Activated CD4-positive, alpha-beta T cell treated with anti-CD3 and anti-CD28 coated beads for 24 hours (primary cell): ENCODE measurements around the gene MEIS2.

Experiments
- DNase-seq, 2 donors: peaks; one replicate each; pipeline ENCODE4 v3.0.0-alpha.2; 2020; ENCODE audit warnings: low read depth in 2 of 2

The MEIS2 gene

DNA sequence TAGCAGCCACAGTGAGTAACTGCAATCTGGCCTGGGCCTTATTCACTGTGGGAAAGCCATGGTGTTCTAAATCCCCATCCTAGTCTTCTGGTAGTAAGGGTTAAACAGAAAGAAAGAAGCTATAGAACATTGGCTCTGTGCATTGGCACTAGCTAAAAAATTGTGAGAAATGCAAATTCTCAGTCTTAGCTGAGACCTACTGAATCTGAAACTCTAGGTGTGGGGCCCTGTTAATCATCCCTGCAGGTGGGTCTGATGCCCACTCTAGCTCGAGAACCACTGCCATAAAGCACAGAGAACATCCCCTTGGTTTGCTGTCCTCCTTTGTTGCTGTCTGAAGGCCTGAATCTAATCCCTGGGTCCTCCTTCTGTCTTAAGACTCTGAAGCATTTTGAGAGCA lies 59.3 kb downstream of the MEIS2 start:
- DNase-seq, result no peak

DNA sequence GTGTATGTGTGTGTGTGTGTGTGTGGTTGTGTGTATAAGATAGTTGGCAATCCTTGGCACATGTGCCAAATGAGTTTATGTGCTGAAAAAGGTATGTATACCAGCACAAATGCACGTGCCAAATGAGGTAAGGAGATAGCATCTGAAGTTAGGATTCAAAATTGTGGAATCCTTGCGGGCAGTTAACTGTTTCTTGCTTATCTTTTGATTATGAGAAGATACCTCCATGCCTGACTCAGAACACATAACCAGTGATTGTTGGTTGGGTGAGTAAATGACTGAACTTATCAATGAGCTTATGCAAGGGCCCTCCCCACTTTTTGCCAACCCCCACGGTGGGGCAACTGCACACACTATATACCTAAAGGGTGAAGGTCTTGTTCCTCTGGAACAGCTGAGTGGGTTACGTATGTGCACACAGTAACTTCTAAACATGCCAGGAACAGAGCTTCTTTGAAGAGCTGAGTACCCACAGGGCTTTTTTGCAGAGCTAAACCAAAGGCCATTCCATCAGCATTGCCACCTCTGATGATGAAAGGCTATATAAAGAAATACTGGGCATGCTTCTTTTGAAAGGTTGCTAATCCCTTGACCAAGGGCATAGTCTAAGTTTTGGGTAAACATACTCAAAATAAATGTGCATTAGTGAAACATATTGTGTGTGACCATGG lies 60.1 kb downstream of the MEIS2 start:
- no peak for DNase-seq

DNA sequence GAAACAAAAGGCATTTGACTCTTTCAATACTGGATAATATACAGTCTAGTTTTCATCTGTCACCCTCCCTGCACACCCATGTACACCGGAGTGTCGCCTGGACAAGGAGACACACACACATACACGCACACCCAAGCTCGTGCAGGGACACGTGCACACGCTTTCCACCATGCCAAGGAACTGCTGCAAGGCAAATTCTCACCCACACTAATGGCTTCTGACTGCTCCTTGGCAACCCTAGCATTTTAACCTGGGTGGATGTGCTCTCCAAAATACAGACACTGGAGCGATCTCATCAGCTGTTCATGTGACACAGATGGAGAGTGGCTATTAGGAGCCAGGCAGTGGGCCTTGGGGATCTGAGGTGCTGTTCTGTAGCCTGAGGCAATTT lies 61.6 kb downstream of the MEIS2 start:
- DNase-seq, result no peak

DNA sequence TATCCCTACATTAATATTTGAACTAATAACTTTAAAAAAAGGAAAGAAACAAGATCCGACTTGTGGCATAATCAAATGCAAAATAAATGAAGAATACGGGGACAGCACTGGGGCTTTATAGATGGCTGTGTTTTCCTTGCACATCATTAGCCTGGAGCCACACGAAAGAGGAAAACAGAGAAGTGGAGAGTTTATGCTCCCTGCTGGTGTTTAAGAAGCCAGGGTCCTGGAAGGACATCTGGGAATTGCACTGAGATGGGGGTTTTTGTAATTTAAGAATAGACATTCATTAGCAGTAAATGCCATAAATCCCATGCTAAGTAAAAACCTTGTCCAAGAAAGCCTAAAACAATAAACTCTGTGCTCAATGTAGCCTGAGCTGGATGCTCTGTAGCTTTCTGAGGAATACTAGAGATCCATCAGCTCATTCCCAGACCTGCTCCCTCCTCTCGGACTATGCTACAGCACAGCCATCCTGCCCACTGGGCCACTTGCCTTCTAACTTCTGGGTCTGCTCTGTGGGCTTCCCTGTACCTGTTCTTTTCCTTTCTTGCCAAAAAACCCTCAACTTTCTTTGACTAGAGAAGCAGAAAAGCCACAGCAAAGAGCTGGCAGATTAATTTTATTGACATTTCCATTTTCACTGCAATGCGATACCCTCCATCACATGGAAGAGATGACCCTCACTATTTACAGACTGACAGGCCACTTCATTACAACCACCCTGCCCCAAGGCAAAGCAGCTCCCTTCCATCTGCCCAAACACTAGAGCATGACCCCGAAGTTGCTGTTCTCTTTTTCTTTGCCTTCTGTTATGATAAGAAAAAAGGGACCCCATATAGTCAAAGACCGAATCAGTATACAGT lies 62.3 kb downstream of the MEIS2 start:
- no peak for DNase-seq

DNA sequence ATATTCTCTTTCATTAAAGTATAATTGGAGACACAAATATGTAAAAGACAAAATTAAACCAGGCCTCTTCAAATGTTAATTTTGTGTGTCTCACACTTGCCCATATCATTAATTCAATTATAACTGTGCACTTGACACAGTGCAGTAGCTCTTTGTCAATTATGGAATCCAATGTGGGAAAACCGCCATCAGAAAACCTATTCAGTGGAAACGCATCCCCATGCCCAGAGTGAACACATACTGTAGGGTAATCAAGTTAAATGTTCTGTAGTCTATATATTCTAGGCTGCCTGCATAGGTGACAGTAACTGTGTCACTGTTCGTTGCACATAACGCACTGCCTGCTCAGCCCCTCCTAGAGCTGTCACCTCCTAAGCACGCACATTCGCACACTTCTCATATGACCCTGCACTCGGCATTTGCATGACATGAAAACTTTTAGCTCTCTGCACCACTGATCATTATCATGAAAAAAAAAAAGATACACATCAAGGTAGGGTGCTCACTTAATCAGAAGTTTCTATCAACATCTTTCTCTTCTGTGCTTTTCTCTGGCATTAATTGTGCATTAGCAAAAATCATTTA lies 63.2 kb downstream of the MEIS2 start:
- DNase-seq, result no peak

DNA sequence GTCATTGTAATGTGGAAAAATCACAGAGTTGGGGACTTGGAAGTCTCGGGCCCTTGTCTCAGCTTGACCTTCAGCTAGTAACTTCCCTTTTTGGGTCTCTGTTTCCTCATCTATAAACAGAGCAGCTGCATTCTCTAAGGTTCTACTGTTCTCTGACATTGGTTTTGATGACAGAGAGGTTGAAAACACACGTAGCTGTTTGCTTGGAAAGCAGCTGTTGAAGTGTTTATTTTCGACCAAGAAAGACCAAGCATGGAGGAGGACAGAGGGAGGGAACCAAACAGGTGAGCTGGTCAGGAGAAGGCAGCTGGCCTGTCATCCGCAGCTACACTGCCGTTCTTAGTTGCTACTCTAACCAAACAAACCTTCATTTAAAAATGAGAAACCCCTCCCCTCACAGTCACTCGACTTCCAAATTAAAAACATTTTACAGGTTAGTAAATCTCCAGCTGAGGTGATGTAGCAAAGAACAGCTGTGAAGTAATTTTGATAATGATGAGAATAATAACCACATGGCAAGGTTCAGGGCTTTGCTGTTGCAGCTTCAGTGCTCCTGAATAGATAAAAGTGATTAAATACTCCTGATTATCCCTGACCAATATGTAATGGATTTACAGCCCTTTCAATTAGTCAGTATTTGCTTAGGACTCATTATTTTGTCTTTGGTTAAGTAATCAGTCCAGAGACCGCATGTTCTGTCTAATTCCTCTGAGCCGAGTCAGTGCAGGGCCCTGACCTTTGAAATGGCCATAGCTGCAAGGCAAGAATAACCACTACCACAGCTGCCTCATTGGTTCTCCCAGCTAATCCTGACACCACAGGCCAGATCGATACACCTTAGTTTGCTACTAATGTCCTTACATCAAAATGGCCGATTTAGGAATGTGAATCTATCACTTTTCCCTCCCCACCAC lies 65.3 kb downstream of the MEIS2 start:
- no peak for DNase-seq

DNA sequence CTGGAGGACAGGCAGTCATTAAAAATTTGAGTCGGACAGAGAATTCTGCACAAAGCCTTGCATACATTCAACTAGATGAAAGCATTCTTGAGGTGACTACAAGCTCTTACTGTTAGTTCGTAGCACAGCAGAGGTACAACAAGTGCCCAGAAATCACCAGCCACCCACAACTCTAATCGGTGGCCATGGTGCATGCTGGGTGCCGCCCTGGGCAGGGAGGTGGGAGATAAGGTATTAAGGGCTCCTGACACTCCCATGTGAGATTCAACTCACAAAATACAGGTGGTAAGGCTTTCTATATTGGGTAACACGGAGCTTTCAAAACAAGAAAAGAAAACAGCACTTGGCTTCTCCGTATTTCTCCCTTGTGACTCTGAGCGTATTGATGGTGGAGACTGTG lies 66.0 kb downstream of the MEIS2 start:
- DNase-seq, result no peak

DNA sequence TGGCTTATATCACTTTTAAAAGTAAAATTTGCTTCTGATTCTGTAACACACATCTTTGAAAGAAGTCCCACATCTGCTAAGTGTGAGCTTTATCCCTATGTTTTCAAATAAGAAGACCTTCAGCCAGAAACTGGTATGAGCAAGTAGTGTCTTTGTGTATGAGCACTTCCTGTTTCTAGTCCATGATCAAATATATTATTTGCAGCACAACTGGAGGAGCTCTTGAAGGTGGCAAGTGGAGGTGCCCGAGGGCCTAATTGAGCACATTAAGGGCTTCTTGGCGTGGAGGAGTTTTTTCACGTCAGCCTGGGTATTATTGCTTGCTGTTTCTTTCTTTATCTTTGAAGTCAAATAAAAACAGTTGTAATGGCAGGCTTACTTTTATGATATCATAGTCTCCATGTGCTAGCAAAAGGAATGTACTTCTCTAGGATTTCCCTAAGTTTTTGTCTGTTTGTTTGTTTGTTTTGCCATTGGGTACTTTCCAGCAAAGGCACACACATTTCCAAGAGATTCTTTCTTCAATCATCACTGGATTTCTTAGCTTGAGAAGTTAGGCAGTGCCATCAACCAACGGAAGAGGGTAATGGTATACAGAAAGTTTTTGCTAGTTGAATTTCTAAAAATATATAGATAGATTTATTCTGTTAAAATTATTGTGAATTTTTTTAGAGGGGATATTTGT lies 68.1 kb downstream of the MEIS2 start:
- no peak for DNase-seq

DNA sequence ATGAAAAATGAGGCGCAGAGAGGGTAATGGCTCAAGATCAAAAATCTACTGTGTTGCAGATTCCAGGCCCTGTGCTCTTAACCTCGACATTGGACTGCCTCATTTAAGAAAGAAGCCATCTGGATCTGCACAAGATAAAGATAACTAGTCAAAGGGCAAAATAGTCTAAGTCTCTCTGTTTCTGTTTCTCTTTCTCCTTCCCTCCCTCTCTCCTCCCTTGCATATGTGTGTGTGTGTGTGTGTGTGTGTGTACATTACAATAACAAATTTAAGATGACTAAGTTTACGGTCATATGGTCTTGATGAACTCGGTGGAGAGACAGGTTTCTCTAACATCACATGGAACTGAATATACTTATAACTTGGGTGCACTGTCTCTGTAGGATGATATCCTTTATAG lies 69.2 kb downstream of the MEIS2 start:
- no peak for DNase-seq

DNA sequence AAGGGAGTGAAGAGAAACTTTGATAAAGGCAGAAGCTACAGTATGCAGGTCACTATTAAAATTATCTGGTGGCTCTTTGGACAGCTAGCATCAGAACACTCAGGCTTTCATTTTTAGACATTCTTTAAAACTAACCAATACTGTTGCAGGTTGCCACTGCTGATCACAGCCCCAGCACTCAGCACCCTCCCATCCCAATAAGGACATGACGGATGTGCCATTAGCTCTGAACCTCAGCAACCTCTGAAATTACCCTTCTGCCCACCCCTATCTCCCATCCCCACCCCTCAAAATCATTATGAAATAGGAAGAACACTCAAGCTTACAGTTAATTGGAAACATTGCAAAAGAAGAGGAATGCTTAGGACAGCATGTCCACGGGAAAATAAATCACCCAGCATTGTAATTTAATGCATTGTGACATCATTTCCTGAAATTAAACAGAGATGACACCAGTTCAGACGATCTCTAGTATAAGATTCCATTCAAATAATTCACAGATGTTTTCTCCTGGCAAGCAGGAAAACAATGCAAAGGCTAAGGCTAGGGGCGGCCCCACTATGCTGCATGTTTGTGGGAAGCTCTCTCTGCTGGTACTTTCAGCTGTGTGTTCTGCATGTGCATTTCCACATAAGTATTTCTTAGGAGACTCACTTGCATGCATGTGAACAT lies 71.6 kb downstream of the MEIS2 start:
- DNase-seq, result no peak

DNA sequence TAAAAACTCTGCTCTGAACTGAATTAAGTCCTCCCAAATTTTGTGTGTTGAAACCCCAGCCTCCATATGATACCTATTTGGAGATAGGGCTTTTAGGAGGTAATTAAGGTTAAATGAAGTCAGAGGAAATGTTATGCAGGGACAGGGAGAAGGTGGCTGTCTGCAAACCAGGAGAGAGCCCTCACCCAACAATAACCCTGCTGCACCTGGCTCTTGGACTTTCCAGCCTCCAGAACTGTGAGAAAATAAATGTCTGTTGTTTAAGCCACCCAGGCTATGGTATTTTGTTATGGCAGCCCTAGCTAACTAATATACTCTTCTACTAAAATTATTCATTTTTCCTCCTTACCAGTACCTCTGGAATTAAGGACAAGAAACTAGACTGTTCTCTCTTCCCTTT lies 79.5 kb downstream of the MEIS2 start:
- no peak for DNase-seq

DNA sequence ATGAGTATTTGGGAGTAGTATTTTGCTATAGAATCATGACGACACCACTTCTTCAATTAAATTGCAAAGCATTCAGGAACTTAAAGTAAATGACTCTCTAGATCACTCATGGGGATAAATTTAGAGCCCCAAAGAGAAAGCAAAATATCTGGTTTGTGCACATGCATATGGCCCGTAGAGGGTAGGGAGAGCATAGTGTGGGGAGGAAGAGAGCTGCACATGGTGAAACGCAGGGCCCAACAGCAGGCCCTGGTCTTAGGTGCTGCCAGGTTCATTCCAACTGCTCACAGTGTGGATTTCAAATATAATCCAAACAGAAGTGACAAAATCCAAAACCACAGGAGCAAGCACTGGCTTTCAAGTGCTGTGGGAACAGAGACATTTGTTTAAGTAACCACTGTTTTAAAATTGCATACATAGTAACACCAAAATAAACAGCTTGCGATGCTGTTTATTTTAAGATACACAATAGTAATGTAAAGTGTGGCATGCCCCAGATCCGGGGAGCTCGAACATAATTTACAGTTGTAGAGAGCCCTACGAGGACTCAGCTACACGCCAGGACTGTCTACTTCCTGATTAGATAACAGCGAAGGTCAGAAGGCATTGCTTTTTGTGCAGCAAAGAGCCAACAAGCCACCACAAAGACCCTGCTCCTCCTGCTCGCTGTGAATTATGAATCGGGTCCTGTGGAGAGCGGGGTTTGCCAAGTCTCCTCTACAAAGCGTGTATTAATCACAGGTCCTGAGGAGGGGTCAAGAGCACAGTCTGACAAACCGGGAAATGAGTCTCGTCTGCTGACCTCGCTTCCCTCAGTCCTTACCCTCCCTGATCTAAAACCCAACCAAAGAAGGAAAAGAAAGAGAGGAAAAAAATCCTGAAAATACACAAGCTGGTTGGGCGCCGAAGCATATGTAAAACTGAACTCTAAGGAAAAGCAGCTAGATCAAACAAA lies 80.6 kb downstream of the MEIS2 start:
- no peak for DNase-seq

DNA sequence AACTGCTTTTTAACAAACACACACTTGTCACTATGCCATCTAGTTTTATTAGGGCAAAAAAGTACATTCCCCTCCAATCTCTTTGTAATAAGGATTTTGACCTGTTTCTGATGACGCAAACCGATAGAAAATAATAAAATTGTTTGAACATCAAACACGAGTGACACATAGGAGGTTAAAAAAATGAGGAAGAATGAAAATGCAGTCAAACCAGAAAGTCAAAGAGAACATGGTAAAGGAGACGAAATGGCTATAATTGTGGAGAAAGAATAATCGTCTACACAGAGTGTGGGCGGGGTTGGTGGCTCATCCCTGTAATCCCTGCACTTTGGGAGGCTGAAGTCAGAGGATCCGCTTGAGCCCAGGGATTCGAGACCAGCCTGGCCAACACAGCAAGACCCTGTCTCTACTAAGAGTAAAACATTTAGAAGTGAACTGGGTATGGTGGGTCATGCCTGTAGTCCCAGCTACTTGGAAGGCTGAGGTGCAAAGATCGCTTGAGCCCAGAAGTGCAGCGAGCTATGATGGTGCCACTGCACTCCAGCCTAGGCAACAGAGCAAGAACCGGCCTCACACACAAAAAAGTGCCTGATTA lies 83.2 kb downstream of the MEIS2 start:
- DNase-seq, result no peak

DNA sequence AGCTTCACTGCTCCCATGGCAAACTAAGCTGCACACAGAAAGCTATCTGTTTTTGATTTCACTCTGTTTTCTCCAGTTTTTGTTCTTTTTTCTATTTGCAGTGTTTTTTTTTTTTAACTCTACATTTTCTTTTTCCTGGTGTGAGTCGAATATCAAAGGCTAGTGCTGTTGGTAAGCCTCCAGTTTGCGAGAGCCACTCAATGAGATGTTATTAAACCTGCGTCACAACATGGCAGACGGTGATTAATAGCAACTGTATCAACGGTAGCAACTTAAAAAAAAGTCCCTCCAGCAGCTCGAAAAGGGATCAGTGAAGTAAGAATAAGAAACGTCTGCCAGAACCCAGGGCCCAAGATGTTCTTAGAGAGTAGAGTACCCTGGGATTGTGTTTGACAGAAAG lies 84.1 kb downstream of the MEIS2 start:
- DNase-seq, result no peak

DNA sequence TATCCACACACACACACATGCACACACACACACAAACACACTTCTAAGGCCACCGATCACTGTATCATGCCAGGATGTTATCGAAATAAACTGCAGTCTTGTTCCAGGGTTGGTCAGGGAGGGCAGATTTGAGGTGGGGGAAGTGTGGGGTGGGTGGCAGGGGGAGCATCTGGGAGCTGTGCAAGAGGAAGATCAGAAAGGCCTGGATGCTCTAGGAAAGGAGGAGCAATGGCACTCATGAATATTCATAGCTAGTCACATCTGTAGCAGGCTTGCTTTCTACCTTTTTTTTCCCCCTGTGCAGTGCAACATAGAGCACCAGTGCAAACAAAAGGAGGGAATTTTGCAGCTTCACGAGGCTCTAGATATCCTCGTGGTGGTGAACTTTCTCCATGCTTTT lies 84.9 kb downstream of the MEIS2 start:
- no peak for DNase-seq

DNA sequence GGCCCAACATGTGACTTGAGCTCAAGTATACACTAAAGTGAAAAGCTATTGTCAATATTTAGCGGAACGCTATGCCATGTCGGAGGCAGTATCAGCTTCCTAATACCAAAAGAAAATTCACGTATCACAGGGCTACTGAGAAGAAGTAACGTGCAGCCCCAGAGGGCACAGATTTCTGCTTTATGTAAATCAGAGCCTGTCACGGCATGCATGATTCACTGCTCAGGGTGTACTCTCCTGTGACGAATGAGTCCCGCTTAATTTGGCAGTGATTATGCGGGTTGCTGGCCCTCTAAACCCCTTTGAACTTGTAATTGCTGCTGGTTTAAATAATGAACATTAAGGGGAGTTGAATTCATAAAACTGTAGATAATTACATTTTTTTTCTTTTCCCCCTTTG lies 85.3 kb downstream of the MEIS2 start:
- no peak for DNase-seq

DNA sequence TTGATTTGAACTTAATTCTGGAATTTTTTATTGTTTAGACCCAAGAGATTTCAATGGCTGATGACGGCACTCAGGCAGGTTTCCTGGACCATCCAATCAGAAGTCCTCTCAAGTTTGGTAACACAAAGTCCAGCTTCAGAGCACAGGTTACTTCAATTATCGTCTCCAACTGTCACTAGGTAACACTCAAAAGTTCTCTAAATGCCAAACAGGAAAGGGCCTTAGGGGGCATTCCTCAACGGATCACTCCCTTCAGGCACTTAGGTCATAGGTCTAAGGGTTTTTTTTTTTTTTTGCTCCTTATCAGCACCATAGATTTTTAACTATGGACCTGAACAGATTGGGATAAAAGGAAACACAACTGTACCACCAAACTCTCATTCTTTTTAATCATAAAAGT lies 85.8 kb downstream of the MEIS2 start:
- DNase-seq, result no peak

DNA sequence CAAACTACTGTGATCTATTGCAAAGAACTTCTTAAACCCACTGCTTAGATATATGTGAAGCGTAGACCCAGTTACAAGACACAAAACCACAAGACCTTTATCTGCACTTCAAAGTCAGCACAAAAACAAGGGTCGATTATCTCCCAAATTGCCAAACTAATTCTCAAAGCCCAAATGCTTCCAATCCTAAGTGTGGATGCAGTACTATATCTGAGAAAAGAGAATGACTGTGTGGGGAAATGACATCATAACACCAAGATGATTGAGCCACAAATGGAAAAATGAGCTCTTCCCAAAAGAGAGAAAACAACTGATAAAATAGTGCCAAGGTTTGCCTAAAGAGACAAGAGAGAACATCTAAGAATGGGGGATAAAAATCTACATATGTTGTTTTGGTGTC lies 86.2 kb downstream of the MEIS2 start:
- no peak for DNase-seq

DNA sequence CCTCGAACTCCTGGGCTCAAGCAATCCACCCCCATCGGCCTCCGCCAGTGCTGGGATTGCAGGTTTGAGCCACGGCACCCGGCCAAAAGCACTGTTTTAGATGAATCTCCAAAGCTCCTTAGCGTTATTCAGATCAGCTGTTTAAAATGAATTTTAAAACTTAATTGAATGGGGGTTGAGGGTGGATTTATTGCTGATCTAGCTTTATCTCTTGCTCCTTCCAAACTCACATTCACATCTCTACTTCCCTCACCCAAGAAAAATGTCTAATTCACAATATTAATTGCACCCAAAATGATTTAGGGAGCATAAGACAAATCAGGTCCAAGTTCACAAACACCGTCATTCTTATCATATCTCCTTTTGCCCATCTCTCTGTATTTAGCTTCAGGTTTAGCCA lies 89.8 kb downstream of the MEIS2 start:
- DNase-seq, result no peak
